GM18907 (cell line): Measurements from ENCODE around the gene UBN1.

Experiments used
- ATAC-seq: cut with Tn5 transposase; IDR thresholded peaks from one replicate; pipeline ENCODE4 v1.9.1; 2021; ENCODE audit warnings: mild to moderate bottlenecking, moderate library complexity; ENCODE audit not compliant: unreplicated experiment

The UBN1 gene

DNA sequence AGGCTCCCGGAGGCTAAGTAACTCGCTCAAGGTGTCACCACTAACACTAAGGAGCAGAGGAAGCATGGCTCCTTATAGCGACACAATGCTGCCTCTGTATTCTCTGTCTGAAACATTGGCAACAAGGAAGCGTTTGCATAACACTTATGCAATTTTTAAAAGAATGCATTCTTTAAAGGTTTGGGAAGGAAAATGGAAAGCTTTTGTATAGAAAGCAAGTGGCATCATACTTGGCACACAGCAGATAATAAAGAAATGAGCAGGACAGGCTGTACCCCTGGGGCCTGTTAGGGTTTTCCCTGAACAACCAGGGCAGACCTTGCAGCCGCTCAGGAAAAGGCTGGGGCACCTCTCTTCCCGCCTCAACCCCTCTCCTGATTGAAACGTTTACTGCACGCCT, 52.8 kb downstream of the UBN1 start:
- no peak for ATAC-seq

GRCh38 chr16:4900750-4901149, 53.5 kb downstream of the UBN1 start:
- no peak for ATAC-seq

- no peak for ATAC-seq
Measured at GRCh38 chr16:4902038-4902437, 54.8 kb downstream of the UBN1 start.

DNA sequence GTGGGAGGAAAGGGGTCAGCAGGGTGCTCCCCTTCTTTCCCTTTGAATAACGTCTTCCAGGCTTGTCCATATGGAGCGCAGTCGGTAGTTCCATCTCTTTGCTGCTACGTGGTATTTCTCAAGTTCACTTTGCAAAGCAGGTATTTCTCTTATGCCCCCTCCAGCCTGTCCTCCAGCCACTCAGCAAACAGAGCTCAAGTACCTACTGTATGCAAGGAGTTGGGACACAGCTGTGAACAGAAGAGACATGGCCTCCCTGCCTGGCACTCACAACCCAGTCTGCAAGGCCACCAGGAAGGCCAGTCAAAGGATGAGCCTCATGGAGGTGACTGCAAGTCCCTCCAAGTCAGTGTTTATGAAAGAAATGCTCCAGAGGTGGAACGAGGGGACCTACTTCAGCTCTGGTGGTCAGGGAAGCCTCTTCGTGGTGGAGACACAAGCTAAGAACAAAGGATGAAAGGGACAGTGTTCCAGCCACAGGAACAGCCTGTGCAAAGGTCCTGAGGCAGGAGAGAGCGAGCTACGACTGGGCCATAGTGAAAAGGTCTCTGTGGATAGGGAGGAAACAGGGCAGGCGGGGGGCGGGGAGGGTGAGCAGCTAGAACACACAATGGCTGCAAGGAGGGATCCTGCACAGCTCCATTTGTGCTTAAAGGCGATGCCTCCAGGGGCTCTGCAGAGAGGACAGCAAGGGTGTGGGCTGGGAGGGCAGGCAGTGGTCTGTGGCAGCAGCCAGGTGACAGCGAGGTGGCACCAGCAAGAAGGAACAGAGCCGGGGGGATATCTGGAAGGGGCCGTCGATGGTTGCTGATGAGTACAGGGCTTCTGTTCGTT, 57.0 kb downstream of the UBN1 start:
- no peak for ATAC-seq

- ATAC-seq = no peak
Measured at GRCh38 chr16:4904942-4905615, 57.8 kb downstream of the UBN1 start.

DNA sequence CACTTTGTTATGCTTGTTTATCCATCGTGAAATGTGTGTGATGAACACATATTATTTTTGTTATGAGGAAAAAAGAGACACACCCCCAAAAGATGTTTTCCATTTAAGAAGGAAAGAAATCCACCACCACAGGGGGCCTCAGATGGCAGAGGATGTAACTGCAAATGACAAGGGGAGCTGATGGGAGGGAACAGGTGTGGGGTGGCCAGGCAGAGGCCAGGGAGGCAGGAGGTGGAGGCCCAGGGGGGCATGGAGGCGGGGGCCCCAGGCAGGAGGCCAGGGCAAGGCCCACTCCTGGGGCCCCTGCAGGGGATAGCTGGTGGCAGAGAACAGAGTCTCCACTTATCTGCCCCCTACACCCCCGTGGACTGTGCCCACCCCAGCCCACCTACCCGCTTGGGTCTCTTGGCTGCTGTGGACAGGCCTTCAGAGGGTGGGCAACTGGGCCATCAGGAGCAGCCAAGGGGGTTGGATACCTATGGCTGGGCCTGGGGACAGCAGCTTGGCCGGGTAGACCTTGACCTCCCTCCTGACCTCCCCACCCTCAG, 61.6 kb downstream of the UBN1 start:
- no peak for ATAC-seq

- no peak for ATAC-seq
Measured at GRCh38 chr16:4909825-4910224, 62.5 kb downstream of the UBN1 start.

- ATAC-seq = no peak
Measured at GRCh38 chr16:4910828-4911227, 63.5 kb downstream of the UBN1 start.

- no peak for ATAC-seq
Measured at GRCh38 chr16:4911970-4912386, 64.7 kb downstream of the UBN1 start.

GRCh38 chr16:4913130-4913773, 66.0 kb downstream of the UBN1 start:
- ATAC-seq = no peak

GRCh38 chr16:4913774-4914525, 66.7 kb downstream of the UBN1 start:
- no peak for ATAC-seq

- no peak for ATAC-seq
Measured at GRCh38 chr16:4914528-4915225, 67.4 kb downstream of the UBN1 start.

DNA sequence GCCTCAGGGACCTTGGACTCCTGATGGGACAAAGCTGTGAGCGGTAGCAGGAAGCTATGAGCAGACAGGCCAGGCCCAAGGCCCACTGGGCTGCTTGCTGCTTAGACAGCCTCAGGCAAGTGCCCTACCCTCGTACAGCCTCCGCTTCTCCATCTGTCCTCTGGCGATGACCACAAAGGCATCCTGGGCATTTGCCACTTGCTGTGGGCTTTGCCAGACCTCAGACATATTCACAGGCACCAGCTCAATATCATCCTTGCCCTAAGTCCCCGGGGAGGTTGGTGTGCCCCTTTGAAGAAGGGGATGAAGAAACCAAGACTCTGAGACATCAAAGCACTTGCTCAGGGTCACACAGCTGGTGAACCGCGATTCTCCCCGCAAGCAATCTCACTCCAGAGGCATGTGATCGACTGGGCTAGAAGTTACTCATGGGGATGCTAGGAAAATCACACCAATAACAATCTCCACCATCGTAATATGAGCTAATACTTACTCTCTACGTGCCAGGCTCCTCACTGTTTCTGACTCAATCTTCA, 68.0 kb downstream of the UBN1 start:
- no peak for ATAC-seq

DNA sequence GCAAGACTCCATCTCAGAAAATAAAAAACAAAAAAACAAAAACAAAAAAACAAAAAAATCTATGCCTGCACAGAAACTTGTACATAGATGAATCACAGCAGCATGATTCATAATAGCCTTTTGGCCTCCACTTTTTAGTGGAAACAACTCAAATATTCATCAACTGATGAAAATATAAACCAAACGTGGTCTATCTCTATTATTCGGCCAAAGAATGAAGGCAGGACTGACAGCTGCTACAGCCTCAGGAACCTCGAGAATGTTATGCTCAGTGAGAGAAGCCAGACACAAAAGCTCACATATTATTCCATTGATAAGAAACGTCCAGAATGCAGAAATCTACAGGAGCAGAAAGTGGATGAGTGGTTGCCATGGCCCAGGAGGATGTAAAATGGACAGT, 69.8 kb downstream of the UBN1 start:
- ATAC-seq = no peak

DNA sequence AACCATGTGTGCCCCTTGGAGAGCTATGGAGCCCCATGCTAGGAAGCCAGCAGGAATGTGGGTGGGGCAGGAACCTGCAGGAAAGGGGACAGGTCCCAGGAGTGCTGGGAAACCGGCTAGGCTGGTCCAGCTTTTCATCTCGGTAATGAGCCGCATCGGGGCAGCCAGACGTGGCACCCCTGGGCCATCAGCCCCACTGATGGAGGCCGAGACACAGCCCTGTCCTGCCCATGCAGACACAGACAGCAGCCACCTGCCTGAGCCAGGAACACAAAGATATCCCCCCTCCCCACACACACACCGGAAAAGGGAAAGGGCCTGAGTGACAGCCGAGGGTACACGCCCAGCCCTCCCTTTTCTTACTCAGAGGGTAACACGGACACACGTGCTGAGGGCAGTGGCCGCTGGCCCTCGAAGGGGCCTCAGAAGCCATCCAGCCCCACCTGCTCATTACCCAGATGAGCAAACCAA, 71.5 kb downstream of the UBN1 start:
- ATAC-seq = no peak

DNA sequence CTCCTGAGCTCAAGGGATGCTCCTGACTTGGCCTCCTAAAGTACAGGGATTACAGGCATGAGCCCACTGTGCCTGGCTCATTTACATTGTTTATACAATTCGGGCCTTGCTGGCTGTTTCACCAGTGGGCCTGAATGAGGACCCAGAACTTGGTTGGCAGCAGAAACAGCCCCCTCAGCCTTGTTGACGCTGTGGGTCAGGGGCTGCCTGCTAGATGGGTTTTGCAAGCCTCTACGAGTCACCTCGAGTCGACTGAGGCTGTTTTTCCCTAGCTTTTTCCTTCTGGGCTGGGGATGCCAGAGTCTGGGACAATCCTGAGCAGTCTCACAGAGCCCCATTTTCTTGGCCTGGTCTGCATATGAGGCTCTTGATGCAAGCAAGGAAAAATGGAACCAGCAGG, 73.5 kb downstream of the UBN1 start:
- ATAC-seq = no peak

DNA sequence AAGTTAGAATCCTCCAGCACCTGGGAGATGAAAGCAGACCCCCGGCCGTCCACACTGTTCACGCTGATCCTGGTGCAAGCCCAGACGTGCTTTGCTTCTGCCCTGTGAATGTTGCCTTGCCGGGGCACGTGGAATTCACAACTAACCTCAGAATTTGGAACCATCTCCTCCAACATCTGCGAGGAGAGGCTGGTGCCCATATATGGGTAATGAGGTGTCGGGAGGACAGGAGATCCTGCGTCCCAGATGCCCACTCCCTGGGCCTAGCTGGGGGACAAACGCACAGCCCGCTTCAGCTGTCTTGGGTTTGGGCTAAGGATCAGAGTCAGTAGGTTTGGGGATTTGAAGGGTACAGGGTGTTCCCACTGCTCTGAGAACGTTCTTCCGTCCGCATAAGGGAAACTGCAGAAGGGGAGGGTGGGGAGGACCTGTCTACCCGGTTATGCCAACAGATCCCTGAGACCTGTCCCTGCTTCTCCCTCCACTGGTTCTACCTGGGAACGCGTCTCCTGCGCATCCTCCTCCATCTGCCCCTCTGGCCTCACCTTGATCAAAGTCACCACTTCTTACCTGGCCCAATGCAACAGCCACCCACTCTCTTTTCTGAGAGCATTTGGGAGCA, 75.6 kb downstream of the UBN1 start:
- no peak for ATAC-seq

- ATAC-seq = no peak
Measured at GRCh38 chr16:4923853-4924252, 76.6 kb downstream of the UBN1 start.

GRCh38 chr16:4924593-4925292, 77.5 kb downstream of the UBN1 start:
- no peak for ATAC-seq
